Memory B cell (primary cell): ENCODE measurements around the gene ENHO.

ENCODE experiments used
- ATAC-seq: fragments of 150-1000 bp; cut with Tn5 transposase; 2 replicates; pipeline ENCODE4 v1.10.0; 2021; ENCODE audit warnings: low read depth, mild to moderate bottlenecking, moderate library complexity
- DNase-seq, 2 donors: peaks; one replicate each; pipeline ENCODE4 v3.0.0; 2022; ENCODE audit warnings: low spot score in 2 of 2
- H3K27ac Mint-ChIP-seq: one replicate; pipeline ENCODE4 v1.8.0; 2022; ENCODE audit warnings: mild to moderate bottlenecking, moderate library complexity, mixed read lengths
- H3K27me3 Mint-ChIP-seq: one replicate; pipeline ENCODE4 v1.8.0; 2022; ENCODE audit warnings: mixed read lengths
- H3K36me3 Mint-ChIP-seq: one replicate; pipeline ENCODE4 v1.8.0; 2022; ENCODE audit warnings: mild to moderate bottlenecking, mixed read lengths
- H3K4me1 Mint-ChIP-seq: one replicate; pipeline ENCODE4 v1.8.0; 2022; ENCODE audit warnings: mixed read lengths
- H3K4me3 Mint-ChIP-seq: one replicate; pipeline ENCODE4 v1.8.0; 2022; ENCODE audit warnings: mild to moderate bottlenecking, moderate library complexity, mixed read lengths
- H3K9me3 Mint-ChIP-seq: one replicate; pipeline ENCODE4 v1.8.0; 2022; ENCODE audit warnings: mixed read lengths

ENHO gene

DNA sequence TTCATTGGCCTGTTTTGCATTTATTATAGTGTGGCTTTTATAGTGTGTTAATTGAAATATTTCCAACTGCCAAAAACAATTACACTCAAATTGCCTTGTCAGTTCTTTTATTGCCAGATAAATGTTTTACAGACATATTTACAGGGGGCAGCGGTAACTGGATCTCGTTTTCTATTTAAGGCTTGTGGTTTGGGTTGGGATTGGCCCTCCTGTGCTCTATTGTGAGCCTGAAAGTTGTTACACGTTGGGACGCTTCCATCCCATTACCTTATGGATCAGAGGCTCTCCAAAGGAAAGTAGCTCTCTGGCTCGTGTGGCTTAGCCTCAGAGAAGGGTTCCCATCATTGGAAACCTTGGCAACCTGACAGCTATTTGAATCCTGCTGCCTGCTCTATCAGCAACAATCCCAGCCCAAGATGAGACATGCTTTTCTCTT, 43.3 kb downstream of the ENHO start:
- H3K4me1 Mint-ChIP-seq = no peaks in the 10 kb centered on the region
- H3K36me3 Mint-ChIP-seq = no peaks in the 10 kb centered on the region
- no peak overlapping the region for H3K27ac Mint-ChIP-seq
- no peaks in the 10 kb centered on the region for H3K9me3 Mint-ChIP-seq
- H3K4me3 Mint-ChIP-seq = no peak overlapping the region
- H3K27me3 Mint-ChIP-seq = peaks cover 13% of the 10 kb centered on the region
- DNase-seq = no peak
- ATAC-seq = no peak

- no peak for ATAC-seq
- Mint-ChIP-seq H3K4me1 (no peaks in the 10 kb centered on the region), H3K27me3 (peaks cover 13% of the 10 kb centered on the region), H3K4me3 (no peak overlapping the region), H3K27ac (no peak overlapping the region), H3K9me3 (no peaks in the 10 kb centered on the region), H3K36me3 (no peaks in the 10 kb centered on the region)
- DNase-seq = no peak
Observed at GRCh38 chr9:34477541-34477940, 45.2 kb downstream of the ENHO start.

- H3K9me3 Mint-ChIP-seq = no peaks in the 10 kb centered on the region
- H3K4me3 Mint-ChIP-seq = no peak overlapping the region
- H3K27ac Mint-ChIP-seq = no peak overlapping the region
- H3K4me1 Mint-ChIP-seq = no peaks in the 10 kb centered on the region
- no peak for ATAC-seq
- no peak for DNase-seq
- peaks cover 10% of the 10 kb centered on the region for H3K27me3 Mint-ChIP-seq
- no peaks in the 10 kb centered on the region for H3K36me3 Mint-ChIP-seq
Observed at GRCh38 chr9:34475097-34475496, 47.7 kb downstream of the ENHO start.
